GM23338 (cell line): ENCODE measurements around the gene PPL.

ENCODE experiments used
- CREB1 ChIP-seq: fragments of 250-450 bp; sonication (Bioruptor Pico); IDR thresholded peaks from 2 replicates; pipeline ENCODE4 v1.5.0; 2020; ENCODE audit warnings: low read depth, mild to moderate bottlenecking, moderate library complexity
- EZH2 ChIP-seq: fragments of 200-600 bp; sonication (generic); IDR thresholded peaks from one replicate; pipeline ENCODE4 v1.8.0; 2017; ENCODE audit warnings: antibody characterized with exemption, mild to moderate bottlenecking, low read depth; ENCODE audit not compliant: unreplicated experiment
- JUNB ChIP-seq: IDR thresholded peaks from one replicate; pipeline ENCODE4 v1.6.1; 2016; ENCODE audit warnings: antibody characterized with exemption; ENCODE audit not compliant: unreplicated experiment
- POLR2AphosphoS5 ChIP-seq: IDR thresholded peaks from 2 replicates; pipeline ENCODE4 v1.6.1; 2016; ENCODE audit warnings: antibody characterized with exemption, low read depth
- TF ChIP-seq, protein P1 (sequence below), 2 experiments: fragments of 200-600 bp in 1 of 2; sonication (generic) in 1 of 2; conservative IDR thresholded peaks; 2 replicates each; pipeline versions ENCODE4 v1.5.1 to v1.6.1; 2016 to 2017; ENCODE audit warnings: antibody characterized with exemption in 2 of 2, low read depth in 2 of 2, mild to moderate bottlenecking in 2 of 2, moderate library complexity in 1 of 2

DNA sequence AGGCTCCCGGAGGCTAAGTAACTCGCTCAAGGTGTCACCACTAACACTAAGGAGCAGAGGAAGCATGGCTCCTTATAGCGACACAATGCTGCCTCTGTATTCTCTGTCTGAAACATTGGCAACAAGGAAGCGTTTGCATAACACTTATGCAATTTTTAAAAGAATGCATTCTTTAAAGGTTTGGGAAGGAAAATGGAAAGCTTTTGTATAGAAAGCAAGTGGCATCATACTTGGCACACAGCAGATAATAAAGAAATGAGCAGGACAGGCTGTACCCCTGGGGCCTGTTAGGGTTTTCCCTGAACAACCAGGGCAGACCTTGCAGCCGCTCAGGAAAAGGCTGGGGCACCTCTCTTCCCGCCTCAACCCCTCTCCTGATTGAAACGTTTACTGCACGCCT, 36.9 kb downstream of the PPL start:
- TF ChIP-seq, protein P1, sequence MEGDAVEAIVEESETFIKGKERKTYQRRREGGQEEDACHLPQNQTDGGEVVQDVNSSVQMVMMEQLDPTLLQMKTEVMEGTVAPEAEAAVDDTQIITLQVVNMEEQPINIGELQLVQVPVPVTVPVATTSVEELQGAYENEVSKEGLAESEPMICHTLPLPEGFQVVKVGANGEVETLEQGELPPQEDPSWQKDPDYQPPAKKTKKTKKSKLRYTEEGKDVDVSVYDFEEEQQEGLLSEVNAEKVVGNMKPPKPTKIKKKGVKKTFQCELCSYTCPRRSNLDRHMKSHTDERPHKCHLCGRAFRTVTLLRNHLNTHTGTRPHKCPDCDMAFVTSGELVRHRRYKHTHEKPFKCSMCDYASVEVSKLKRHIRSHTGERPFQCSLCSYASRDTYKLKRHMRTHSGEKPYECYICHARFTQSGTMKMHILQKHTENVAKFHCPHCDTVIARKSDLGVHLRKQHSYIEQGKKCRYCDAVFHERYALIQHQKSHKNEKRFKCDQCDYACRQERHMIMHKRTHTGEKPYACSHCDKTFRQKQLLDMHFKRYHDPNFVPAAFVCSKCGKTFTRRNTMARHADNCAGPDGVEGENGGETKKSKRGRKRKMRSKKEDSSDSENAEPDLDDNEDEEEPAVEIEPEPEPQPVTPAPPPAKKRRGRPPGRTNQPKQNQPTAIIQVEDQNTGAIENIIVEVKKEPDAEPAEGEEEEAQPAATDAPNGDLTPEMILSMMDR (conservative IDR thresholded peaks at IDR 0.05; ENCODE audit: low read depth in 2 of 2): no peak
- TF ChIP-seq CREB1: no peak
- no peak for TF ChIP-seq JUNB
- TF ChIP-seq POLR2AphosphoS5: no peak
- TF ChIP-seq EZH2: no peak
